DMS53 (cell line): ENCODE measurements around the gene FCHSD2.
"Not testable (repeated sequence)": the region's sequence is repeated elsewhere in the genome, so short reads cannot be mapped to it uniquely, and the experiment has no call there.

Experiments used
- DNase-seq: peaks from one replicate; lab custom pipeline; 2025; lab: John Stamatoyannopoulos, UW

FCHSD2 gene

DNA sequence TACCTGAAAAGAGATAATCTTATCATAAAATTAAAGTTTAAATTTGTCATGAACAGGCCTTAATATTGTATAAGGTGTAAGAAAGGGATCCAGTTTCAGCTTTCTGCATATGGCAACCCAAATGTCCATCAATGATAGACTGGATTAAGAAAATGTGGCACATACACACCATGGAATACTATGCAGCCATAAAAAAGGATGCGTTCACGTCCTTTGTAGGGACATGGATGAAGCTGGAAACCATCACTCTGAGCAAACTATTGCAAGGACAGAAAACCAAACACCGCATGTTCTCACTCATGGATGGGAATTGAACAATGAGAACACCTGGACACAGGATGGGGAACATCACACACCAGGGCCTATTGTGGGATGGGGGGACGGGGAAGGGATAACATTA is 18.2 kb downstream of the FCHSD2 start:
- DNase-seq: not testable (repeated sequence)

DNA sequence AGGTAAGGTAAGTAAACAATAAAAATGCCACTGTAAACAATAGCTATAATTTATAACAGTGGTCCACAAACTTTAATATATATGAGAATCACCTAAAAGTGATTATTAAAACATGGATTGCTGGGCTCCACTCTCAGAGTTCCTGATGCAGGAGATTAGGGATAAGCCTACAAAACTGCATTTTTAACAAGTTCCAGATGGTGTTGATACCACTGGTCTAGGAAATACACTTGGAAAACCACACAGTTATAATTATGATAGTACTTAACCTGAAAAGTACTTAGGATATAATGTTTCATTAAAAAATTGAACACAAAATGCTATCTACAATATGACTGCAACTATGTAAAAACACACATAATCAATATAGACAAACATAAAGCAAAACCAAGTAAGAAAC is 20.4 kb downstream of the FCHSD2 start:
- no peak for DNase-seq

DNA sequence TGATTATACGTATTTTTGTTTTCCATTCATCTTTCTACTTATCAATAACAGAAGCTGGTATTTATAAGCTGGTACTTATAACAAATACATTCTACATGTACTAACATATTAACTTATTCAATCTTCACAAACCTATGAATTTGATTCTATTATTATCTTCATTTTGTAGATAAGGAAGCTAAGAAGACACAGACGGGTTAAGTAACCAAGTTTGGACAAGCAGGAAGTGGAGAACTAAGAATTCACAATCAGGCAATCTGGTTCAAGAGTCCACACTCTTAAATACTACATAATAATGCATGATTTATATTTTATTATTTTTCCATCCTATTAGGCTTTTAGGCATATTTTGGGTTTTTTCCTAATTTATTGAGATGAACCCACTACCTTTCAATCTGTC is 25.0 kb downstream of the FCHSD2 start:
- no peak for DNase-seq

DNA sequence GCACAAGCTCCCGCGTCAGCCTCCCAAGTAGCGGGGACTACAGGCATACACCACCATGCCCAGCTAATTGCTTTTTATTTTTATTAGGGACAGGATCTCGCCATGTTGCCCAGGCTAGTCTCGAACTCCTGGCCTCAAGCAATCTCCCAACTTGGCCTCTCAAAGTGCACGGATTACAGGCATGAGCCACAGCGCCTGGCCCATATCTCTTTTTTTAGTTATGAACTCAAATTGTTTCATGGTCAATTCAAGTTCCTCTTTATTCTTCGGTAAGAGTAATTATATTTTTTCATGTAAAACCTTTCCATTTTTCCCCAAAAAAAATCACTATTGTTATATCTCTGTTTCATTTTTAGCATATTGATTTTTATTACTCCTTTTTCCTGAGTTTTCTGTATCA is 25.5 kb downstream of the FCHSD2 start:
- DNase-seq: no peak

- DNase-seq: no peak
Measured at GRCh38 chr11:73114835-73115220, 27.3 kb downstream of the FCHSD2 start.

DNA sequence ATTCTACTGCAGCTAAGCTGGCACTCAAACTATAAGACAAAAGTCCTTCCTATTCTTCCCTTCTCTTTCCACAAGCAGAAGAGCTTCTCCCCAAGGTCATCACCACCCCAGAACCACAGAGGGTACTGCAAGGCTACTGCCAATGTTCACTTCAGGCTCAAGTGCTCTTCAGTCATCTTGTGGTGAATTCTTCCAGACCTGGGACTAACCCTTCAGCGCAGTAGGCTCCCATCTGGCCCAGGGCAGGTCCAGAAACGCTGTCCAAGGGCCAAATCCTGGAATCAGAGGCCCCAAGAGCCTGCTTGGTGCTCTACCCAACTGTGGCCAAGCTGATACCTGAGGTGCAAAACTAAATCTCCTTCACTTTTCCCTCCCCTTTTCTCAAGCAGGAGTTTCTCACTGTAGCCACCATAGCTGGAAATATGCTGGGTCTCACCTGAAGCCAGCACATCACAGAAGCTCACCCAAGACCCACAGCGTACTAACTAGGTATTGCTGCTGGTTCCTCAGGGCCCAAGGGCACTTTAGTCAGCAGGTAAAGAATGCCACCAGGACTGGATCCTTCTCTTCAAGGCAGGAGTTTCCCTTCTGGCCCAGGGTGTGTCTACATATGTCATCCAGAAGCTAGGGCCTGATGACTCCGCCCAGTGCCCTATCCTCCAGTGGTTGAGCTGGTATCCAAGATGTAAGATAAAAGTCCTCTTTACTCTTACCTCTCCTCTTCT is 27.8 kb downstream of the FCHSD2 start:
- DNase-seq: no peak

GRCh38 chr11:73113426-73113825 is 28.7 kb downstream of the FCHSD2 start:
- DNase-seq: no peak

GRCh38 chr11:73107597-73107996 is 34.5 kb downstream of the FCHSD2 start:
- no peak for DNase-seq

DNA sequence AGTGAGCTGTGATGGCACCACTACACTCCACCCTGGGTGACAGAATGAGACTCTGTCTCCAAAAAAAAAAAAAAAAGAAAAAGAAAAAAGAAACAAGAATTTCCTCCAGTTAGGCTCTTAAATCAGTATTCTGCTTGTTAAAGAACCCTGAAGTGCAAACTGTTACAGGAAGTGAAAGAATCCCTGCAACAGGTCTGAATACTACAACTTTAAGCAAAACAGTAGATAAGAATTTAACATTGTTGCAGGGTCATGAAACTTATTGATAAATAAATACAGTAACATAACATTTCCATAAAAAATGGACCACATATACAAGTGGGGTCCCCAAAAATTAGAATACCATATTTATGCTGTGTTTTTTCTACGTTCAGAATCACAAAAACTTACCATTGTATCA is 35.8 kb downstream of the FCHSD2 start:
- DNase-seq: no peak

DNA sequence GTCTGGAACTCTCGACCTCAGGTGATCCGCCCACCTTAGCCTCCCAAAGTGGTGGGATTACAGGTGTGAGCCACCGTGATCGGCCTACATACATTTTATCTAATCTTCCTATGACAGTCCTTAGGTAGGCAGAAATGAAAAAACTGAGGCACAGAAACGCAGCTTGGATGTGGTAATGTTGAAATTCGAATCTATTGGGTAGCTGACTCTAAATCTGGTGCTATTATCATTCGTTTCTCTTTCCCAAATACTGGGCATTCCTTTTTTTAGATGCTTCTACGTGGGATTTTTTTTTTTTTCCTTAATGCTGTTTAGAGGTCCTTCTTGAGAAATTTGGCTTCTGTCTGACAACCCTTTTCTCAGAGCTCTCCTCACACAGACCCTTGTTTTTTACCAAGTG is 41.5 kb downstream of the FCHSD2 start:
- no peak for DNase-seq

DNA sequence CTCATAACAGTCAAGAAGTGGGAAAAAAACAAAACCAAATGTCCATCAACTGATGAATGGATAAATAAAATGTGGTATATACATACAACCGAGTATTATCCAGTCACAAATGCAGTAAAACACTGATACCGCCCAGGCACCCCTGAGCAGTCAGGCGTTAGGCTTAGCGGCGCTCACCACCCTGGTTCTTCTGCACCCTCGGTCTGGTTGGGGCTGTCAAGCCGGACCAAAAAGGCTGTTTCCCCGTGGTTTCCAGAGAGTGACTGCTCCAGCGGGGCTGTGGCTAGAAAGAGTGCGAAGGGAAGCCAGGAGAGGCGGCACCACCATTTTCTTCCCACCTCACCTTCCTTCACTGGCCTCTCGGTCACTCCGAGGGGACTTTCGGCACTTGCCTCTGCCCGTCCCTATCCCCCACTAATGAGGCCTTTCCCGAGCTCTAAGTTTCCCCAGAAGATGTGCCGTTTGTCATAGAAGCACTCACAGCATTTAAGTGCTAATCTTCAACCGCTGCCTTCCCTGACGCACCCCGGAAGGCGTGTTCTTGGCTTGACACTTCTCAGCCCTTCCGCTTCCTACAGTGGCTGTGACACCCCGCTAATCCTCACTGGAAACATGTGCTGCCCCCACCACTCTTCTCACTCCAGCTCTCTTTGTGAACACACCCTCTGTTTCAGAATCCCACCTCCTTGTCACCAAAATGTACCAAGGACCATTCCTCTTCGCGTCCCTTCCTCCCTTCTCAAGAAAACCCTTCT is 42.4 kb downstream of the FCHSD2 start:
- DNase-seq: no peak

GRCh38 chr11:73095613-73096012 is 46.5 kb downstream of the FCHSD2 start:
- no peak for DNase-seq

- DNase-seq: no peak
Measured at GRCh38 chr11:73091521-73092305, 50.4 kb downstream of the FCHSD2 start.

DNA sequence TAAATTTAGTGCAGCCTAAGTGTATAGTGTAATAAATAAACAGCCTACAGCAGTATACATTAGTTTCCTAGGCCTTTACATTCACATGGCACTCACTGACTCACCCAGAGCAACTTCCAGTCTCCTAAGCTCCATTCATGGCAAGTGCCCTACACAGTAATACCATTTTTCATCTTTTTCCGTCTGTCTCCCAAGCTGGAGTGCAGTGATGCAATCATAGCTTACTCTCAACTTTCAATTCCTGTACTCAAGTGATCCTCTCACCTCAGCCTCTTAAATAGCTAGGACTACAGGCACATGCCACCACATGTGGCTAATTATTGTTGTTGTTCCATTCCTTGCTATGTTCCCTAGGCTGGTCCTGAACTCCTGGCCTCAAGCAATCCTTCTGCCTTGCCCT is 54.4 kb downstream of the FCHSD2 start:
- peak; percentile 30 for DNase-seq

- no peak for DNase-seq
Measured at GRCh38 chr11:73085189-73085875, 56.8 kb downstream of the FCHSD2 start.

DNA sequence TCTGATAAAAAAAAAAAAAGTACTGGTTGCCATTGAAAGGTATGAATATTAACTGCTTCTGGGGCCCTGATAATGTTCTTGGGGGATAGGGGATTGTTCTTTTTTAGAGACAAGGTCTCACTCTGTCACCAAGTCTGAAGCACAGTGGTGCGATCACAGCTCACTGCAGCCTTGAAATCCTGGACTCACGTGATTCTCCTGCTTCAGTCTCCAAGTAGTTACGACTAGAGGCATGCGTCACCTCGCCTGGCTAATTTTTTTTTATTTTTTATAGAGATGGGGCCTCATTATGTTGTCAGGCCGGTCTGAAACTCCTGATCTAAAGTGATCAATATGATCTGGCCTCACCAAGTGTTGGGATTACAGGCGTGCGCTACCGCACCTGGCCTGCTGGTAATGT is 63.5 kb downstream of the FCHSD2 start:
- DNase-seq: no peak

GRCh38 chr11:73077454-73077853 is 64.7 kb downstream of the FCHSD2 start:
- no peak for DNase-seq

DNA sequence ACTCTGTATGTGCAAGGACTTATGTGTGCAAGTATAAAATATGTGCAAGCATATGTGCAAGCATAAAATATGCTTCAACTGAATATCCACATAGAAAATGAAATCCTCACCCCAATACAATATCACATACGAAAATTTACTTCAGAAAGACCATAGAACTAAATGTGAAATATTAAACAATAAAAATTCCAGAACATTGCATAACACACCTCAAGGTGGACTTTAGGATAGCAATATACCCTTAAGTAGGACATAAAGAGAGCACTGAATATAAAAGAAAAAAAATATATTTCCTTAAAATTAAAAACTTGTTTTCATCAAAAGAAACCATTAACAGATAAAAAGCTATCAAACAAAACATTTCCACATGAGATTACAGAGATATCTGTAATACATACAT is 67.8 kb downstream of the FCHSD2 start:
- no peak for DNase-seq

DNA sequence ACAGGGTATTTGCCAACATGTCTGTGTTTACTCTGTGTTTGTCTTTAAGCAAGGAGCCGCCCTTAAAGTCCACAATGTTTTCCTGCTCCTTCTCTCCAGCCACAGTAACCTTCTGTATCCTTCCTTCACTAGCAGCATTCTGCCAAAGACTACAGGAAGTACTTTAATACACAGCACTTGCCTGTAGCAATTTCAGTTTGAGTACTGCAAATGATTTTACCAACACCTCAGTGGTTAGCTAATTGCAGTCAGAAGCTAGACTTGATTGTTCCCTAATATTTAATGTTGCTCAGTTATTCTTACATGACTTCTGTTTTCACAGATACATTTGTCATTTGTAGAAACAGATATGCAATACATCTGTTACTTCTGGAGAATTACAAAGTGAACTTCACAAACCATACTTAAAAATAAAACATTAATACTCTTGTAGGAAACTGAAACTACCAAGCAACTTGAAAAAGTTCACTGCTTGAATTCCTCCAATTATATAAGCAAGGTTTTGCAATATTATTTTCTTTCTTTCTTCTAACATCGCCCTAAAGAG is 69.1 kb downstream of the FCHSD2 start:
- DNase-seq: peak; percentile 74

GRCh38 chr11:73070653-73071052 is 71.5 kb downstream of the FCHSD2 start:
- DNase-seq: no peak

DNA sequence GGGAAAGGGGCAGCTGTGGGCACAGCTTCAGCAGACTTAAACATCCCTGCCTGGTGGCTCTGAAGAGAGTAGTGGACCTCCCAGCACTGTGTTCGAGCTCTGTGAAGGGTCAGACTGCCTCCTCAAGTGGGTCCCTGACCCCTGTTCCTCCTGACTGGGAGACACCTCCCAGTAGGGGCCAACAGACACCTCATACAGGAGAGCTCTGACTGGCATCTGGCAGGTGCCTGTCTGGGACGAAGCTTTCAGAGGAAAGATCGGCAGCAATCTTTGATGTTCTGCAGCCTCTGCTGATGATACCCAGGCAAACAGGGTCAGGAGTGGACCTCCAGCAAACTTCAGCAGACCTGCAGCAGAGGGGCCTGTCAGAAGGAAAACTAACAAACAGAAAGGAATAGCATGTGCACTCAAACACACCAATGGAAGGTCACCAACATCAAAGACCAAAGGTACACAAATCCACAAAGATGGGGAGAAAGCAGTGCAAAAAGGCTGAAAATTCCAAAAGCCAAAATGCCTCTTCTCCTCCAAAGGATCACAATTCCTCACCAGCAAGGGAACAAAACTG is 80.2 kb downstream of the FCHSD2 start:
- DNase-seq: not testable (repeated sequence)

DNA sequence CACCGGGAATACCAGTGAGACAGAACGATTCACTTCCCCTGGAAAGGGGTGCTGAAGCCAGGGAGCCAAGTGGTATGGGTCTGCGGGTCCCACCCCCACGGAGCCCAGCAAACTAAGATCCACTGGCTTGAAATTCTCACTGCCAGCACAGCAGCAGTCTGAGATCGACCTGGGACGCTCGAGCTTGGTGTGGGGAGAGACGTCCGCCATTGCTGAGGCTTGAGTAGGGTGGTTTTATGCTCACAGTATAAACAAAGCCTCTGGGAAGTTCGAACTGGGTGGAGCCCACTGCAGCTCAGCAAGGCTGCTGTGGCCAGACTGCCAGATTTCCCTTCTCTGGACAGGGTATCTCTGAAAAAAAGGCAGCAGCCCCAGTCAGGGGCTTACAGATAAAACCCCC is 80.7 kb downstream of the FCHSD2 start:
- DNase-seq: not testable (repeated sequence)
